ENCODE measurements around the gene CYP2E1.

DNA sequence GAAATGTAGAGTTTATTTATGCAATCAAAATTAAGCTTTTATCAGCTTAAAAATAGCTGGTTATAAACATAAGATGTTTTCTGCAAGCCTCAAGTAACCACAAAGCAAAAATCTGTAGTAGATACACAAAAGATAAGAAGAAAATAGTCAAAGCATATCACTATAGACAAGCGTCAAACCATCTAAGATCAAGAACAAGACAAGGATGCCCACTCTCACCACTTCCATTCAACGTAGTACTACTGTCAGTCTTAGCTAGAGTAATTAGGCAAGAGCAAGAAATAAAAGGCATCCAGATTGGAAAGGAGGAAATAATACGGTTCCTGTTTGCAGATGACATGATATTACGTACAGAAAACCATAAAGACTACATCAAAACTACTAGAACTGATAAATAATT is 17.5 kb upstream of the CYP2E1 start:
- no peak for TF ChIP-seq POLR2A (IDR thresholded peaks at IDR 0.05)
- TF ChIP-seq, protein P1, sequence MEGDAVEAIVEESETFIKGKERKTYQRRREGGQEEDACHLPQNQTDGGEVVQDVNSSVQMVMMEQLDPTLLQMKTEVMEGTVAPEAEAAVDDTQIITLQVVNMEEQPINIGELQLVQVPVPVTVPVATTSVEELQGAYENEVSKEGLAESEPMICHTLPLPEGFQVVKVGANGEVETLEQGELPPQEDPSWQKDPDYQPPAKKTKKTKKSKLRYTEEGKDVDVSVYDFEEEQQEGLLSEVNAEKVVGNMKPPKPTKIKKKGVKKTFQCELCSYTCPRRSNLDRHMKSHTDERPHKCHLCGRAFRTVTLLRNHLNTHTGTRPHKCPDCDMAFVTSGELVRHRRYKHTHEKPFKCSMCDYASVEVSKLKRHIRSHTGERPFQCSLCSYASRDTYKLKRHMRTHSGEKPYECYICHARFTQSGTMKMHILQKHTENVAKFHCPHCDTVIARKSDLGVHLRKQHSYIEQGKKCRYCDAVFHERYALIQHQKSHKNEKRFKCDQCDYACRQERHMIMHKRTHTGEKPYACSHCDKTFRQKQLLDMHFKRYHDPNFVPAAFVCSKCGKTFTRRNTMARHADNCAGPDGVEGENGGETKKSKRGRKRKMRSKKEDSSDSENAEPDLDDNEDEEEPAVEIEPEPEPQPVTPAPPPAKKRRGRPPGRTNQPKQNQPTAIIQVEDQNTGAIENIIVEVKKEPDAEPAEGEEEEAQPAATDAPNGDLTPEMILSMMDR (IDR thresholded peaks at IDR 0.05): no peak

All from esophagus squamous epithelium (tissue), 4 donors.